GM21381 (cell line): ENCODE results near the gene KCNIP3.

ENCODE experiments used
- ATAC-seq: cut with Tn5 transposase; IDR thresholded peaks from one replicate; pipeline ENCODE4 v1.9.1; 2021; ENCODE audit warnings: mild to moderate bottlenecking, moderate library complexity; ENCODE audit not compliant: unreplicated experiment

KCNIP3 gene

DNA sequence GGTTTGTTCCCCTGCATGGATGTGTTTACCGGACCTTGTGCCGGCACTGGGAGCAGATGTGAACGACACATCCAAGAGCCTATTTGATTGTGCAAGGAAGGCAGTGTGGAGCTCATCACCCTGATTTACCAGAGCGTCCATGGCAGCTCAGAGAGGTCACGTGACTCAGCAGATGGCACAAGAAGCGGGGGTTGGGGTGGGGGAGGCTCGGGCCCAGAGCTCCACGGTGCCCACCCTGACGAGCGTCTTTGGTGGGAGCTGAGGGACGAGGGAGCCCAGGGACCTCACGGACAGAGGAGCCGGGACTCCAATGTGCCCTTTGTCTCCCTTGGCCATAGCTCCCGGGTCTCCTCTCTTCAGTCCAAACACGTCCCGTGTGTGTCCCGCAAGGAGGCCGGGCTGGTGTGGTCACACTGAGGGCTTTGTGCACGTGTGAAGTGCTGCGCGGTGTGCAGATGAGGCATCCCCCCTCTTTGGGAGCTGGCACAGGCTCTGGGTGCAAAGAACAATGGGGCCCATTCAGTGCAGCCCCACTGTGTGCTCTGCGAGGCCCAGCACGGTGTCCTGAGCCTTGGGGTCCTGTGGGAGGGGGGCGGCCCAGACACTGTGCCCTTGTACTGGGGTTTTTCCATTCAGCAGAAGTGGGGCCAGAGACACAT is 15.5 kb downstream of the KCNIP3 start:
- ATAC-seq = no peak

DNA sequence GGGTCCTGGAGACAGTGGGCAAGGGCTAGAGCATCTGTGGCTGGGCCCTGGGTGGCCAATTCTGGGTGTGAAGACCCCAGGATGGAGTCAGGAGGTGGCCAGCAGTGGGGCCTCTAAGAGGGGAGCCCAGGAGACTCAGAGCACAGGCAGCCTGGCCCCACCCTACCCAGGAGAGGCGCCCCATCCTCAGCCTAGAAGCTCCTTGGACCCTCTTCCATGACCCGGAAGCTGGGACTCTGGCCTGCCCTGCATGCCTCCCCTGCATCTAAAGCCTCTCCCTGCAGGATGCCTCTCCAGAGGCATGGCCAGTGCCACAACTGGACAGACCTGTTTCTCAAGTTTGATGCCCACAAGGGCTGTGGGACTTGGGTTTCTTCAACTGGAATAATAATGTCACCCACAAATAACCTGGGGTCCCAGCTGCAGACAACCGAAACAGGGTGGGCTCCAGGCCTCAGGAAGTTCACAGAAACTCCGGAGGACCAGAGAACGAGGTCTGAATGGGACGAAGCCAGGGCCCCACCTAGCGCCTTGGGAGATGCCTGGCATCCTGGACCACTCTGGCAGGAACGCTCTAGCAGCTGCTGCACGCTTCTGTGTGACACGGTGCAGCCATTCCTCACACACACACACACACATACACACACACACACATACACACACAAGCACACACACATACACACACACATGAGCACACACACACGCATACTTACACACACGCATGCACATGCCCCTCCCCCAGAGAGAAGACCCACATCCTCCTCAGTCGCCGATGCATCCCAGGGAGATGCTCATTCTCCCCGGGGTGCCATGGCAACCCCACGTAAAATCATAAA is 16.4 kb downstream of the KCNIP3 start:
- no peak for ATAC-seq

DNA sequence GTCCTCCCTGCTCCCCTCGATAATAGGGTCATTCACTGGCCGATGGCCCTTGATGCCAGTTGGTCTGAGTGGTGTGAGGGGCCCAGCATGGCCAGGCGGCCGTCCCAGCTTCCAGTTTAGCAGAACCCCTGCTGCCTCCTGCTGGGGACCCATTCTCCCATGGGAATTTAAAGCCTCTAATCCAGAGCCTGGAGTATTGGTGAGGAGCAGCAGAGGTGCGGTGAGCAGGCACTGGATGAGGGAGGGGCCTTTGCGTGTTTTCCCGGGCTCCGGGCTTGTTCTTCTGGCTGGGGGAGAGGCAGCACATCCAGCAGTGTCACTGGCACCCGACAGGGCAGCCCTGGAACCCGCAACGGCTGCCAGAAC is 17.4 kb downstream of the KCNIP3 start:
- no peak for ATAC-seq

DNA sequence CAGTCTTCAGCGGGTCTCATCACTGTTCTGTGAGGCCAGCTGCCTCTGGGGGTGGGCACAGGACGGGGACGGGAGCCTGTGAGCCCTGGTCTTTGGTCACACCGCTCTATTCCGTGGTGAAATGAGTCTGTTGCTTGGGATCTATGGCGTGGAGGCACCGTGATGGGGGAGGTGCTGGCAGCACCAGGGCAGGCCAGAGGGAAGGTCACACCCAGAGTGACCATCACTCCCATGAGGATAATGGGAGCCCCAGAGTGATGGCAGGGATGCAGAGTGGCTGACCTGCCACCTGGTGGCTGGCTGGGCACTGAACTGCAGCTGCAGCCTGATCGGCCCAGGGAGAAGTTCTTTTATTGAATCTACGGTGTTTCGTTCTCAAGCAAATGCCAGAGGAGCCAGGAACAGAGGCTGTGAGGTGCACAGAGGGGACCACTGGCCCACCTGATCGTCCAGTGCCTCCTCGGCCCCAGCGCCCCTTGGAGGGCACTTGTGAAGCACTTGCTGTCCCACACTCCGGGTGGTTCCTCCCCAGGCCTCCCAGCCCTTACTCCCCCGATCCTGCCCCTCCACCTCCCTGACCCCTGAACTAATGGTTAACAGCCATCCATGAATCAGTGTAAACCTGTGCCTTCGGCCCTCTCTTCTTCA is 17.9 kb downstream of the KCNIP3 start:
- ATAC-seq = no peak

DNA sequence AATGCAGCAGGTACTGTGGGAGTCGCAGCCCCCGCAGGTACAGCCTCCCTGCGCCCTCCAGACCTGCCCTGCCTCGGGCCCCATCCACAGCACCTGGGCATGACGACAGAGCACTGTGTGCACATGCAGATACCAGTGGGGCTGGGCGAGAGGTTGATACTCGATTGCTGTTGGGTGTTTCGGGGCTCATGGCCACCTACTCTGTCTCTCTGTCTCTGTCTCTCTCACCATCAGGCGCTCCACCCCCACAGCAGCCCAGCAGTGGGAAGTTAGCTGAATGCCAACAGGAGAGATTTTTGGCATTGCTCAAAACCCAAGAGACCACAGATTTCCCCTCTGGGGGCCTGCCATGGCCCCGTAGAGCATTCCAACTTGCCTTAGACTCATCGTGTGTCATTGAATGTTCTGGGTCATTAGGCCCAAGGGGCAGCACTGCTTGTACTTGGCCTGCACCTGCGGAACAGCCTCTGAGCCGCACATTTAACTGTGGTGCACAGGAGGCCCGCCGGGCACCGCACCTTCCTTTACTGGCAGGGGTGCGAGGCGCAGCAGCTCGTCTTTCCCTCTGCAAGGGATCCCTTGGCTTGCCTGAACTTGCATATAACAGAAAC is 18.8 kb downstream of the KCNIP3 start:
- no peak for ATAC-seq

DNA sequence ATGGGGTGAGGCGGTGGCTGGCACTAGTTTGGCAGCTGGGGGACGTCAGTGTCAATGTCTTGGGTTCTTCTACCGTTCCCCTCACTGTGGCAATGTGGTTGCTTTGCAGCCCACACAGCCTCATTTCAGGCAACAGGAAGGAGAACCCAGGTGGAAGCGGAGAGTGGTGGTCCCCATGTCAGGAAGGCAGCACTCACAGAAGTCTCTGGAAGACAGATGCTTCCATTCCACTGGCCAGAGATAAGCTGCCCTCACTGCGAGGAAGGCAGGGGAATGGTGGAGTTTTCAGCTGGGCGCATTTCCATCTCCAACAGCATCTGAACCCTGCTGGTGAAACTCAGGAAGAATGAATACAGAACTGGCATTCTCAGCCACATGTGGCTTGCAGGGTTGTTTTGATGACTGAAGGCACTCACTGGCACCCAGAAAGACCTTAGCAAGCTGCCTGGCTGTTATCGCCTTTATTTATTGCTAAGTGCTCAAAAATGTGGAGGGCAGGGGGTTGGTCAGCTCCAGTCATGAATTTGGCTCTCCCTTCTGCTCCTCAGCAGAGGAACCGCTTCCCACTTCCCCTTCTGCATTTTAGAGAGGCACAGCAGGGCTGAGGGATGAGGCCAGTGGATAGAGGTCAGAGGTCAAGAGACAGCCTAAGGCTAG is 19.4 kb downstream of the KCNIP3 start:
- no peak for ATAC-seq

DNA sequence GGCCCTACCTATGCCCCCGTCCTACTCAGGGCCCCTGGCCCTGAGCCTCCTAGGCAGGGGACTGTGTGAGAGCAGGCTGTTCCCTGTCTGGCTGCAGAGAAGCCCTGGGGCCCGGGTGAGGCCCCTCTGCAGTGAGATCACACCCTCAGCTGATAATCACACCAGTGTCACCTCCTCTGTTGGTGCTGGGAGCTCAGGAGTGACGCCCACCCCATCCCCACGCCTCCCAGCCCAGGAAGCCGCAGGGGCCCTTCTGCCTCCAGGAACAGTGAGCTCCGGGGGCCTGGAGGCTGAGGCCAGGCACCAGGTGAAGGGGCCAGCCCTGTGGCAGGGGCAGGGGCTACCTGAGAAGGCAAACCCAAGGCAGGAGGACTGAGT is 20.0 kb downstream of the KCNIP3 start:
- ATAC-seq = no peak

DNA sequence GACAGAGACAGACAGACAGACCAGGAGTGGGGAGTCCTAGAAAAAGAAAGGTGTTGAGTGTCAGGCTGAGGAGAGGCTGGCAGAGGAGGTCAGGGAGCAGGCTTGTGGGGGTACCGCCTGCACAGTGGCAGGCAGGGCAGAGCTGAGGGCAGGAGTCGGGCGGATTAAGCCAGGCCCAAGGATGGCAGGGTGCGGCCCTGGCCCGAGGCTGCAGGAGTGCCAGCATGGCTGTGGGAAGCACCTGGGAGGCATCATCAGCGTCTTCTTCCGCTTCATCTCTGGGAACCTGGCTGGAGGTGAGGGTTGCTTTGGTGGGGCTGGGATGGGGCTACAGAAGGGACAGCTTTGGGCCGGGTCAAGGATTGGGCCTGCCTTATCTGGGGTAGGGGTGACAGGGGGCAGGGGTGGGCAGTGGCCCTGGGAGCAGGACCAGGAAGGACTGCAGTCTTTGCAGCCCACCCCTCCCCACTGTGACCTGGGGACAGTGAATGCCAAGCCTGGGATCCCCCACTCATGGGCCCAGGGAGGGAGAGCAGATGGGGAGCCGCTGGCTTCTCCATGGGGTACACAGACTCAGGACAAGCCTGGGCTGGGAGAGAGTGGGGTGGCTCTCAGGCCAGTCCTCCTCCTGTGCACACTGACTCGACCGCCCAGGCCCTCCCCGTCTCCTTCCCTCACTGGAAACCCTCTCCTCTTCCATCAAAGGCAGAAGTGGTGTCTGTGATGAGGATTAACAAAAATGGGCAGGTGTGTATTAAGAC is 20.7 kb downstream of the KCNIP3 start:
- no peak for ATAC-seq

DNA sequence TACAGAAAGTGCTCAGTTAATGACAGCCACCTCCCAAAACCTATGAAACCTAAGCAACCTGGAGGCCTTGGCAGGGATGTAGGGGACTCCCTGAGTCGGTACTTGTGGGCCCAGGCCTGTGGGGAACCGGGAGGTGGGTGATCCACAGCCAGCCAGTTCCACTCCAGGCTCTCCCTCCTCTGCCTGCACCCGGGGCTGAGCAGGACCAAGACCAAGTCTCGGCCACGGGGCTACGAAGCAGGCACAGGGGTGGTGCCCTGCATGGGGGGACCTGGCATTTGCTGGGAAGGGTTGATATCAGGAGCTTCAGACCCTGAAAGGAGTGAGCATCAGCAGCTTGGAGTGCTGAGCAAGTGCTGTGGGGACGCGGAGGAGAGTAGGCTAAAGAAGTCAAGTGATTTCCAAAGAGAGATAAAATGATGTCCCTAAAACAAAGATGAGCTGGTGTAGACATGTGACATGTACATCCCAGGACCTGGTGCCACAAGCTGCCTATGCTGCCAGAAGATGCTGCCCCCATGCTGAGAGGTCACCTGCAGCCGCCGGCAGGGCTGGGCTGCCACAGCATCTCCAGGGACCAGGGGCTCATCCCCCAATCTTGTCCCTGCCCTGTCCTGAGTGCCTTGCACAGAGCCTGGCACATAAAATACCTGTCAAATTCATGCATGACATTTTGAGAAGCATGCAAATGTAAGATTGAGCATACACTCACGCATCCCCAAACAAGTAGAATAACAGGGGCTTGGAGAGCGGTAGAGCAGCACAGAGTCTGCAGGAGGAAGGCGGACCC is 21.5 kb downstream of the KCNIP3 start:
- no peak for ATAC-seq

DNA sequence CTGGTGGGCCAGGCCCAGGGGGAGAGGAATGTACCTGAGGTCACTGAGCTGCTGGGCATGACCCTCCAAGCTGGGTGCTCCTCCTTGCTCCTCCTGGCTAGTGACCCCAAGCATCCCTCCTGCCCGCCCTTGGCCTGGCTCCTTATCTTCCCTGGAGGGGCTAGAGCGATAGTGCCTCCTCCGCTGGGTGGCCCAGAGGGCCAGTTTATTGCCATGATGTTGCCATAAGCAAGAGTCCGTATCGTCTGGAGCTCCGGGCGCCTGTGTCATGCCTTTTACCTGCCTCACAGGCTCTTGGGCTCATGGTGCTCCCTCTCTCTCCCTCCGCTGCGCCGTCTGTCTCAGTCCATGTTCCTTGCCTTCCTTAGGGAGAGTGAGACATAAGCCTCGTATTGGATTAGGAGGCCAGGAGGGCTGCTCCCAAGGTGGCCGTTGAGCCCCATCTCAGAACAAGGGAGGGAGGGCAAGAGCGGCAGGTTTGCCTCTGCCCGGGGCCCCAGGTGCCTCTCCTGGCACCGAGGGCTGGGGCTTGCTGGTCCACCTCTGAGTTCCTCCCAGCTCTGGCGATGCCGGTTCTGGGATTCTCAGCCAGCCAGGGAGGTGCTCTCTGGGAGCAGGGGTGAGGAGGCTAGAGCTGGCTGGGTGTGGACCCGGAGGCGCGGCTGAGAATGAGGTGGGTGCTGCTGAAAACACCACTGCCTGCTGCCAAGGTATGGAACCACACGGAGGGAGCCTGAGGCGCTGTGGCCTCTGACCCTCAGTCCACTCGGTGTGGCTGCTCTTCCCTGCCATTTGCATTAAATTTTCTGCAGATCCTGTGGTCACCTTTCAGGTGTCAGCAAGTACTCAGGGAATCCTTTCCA is 22.6 kb downstream of the KCNIP3 start:
- ATAC-seq = no peak

DNA sequence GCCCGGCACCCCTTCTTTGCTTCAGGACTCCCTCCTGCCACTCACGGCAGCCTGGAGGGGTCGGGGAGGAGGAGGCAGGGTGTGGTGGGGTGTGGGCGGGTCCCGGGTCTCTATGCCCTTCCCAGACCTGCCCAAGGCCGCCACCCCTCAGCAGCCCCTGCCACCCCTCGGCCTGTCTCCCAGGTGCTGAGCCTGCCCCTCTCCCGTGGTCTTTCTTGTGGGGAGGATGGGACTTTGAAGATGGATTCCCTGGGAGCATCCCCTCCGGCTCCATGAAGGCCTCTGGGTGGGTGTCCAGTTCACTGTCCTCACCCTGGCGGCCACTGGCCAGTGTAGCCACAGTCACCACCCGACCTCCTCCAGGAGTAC is 23.2 kb downstream of the KCNIP3 start:
- no peak for ATAC-seq

DNA sequence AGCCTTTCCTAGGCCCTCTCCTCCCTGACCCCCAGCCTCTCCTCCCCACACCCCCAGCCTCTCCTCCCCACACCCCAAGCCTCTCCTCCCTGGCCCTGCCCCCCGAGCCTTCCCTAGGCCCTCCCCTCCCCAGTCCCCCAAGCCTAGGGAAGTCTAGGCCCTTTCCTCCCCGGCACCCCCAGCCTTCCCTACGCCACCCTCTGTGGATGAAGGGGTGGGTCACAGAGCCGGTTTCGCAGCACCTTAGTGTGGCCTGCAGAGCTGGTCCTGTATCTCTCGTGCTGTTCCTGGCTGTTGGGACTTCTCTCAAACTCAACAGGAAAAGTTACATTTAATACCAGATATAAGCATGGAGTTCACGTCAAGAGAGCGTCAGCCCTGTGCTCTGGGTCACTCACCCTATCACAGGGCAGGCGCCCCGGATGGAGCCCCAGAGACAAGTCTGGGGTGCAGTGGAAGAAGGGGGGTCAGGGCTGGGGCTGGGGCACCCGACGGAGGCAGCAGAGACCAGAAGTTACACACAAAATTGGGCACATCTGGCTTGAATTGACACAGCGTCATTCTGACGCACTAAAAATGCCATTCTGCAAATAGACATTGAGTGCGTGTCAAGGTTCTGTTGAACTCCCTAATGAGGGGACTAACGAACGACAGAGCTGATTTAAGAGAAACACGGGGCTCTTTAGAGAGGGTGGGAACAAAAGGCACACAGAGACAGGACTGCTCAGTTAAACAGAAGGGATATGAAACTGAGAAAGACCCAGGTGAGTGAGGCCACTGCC is 24.0 kb downstream of the KCNIP3 start:
- ATAC-seq = no peak

DNA sequence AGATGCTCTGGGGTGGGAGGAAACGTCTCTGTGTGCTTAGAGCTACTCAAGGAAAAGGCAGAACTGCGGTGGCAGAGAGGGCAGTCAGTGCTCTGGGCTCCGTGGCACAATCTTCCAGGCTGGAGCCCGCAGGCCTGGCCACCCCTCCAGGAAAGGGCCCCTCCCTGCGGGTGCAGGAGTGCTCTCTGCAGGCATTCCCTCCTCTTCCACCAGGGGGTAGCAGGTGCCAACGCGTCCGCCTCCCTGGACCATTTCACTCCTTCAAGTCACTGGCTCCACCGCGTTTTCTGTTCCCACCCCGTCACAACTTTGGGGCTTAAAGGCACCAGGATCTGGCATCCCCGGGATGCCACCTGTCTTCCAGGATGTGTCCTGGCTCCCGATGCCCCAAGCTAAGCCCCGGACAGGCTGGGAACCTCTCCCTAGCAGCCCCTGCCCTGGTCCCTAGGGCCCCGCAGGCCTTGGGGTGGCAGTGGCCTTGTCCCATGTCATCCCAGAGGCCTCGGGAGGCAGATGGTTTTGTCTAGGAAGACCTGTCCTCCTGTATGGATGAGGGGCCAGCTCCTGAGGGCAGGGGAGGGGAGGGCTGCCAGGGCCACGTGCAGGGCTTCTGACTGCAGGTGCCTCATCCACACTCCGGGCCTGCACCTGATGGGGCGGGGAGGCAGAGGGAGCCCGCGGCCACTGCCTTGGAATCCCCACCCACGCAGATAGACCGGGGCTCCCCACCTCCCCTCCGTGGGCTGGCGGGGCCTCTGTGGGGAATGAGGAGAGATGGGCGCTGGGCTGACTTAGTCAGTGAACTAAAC is 26.4 kb downstream of the KCNIP3 start:
- ATAC-seq = no peak

DNA sequence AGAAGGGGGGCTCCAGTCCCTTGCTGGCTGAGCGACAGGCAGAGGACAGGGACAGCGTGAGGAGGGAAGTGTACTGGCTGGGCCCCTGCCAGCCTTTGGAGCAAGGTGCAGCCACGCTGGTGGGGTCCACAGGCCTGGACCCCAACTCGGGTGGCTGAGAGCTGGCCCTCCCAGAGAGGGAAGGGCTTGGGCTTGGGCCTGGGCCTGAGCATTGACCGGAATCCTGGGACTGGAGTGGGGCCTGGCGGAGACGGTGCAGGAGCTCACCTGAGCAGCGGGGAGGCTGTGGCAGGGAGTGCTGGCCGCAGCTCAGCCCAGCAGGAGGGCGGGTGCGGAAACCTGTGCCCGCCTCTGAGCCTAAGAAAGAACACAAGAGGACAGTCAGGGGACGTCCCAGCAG is 27.9 kb downstream of the KCNIP3 start:
- no peak for ATAC-seq

DNA sequence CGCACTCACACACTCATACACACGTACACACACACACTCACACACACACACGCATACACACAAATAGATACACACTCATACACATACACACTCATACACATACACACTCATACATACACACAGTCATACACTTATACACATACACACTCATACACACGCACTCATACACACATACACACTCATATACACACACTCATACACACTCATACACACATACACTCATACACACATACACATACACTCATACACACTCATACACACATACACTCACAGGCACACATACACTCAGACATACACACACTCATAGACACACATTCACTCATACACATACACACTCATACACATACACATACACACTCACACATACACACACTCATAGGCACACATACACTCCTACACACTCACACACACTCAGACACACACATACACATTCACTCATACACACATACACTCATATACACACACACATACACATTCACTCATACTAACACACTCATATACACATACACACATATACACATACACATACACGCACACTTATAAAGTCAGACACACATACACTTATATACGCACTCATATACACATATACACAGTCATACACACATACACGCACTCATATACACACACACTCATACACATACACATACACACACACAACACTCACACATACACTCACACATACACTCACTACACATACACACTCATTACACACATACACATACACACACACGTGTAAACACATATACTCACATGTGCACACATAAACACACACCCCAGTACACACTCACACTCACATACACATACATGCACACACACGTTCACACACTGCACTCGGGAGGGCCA is 28.7 kb downstream of the KCNIP3 start:
- no peak for ATAC-seq

DNA sequence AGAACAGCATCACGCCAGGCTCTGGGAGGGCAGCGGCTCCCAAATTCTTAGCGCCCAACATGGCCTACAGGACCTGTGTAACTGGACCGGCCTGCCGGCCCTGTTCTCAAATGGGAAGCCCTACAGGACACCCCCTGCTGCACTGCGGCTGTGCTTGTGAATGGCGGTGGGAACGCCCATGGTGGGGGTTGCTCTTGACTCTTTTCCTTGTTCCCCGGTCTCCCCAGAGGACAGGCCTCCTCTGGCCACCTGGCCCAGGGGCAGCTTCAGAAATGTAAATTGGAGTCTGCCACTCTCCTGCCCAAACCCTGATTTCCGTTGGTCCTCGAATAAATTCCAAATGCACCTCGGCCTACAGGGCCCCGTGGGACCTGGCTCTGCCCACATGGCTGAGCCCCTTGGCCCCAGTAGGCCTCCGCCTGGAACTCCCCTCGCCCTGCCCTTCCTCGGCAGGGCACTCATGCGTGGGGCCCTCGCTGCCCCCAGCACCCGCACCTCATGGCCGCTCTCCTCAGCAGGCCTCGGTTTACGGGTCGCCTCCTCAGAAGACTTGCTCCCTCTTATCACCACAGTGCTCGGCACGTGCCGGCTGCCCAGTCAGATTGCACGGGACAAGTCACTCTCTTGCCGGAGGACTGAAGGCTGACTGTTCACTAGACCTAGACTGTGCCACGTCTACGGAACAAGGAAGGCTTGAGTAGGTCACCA is 29.4 kb downstream of the KCNIP3 start:
- ATAC-seq = no peak
